ENCODE data around the gene TMED9. TPM values are rescaled to one million over a fixed set of nuclear protein-coding genes. Genes with fewer than 3 reads are reported as not detected.

Gene TMED9
- total and polyA plus RNA-seq, 2 donors (not counting 3 experiments of a cell fraction or from before 2014, with no cell fraction given) = 291 to 331 TPM

- Histone ChIP-seq H4K20me1 (replicated peaks; ENCODE audit: control insufficient read depth, extremely low read depth, insufficient read depth, low read length) (no peaks in the 10 kb centered on the region), H3K36me3 (ENCODE audit: control insufficient read depth in 2 of 2, extremely low read depth in 1 of 2, insufficient read depth in 2 of 2, low read length in 2 of 2) (peaks cover 0 to 3% of the 10 kb centered on the region in 2 experiments), H3K4me2 (ENCODE audit: insufficient read depth, low read length) (no peak overlapping the region), H3K4me3 (replicated peaks in 1 of 3; ENCODE audit: insufficient read depth in 1 of 3, low read depth in 1 of 3, low read length in 3 of 3) (no peak overlapping the region), H3K79me2 (ENCODE audit: control insufficient read depth, insufficient read depth, low read length) (peaks cover 5% of the 10 kb centered on the region), H2AFZ (ENCODE audit: low read depth, low read length) (no peak overlapping the region), H3K9ac (replicated peaks; ENCODE audit: extremely low read depth, insufficient read depth, low read length) (no peak overlapping the region), H3K27ac (ENCODE audit: insufficient read depth, low read depth, low read length) (no peak overlapping the region), H3K9me1 (replicated peaks; ENCODE audit: control insufficient read depth, extremely low read depth, insufficient read depth, low read length) (no peaks in the 10 kb centered on the region), H3K9me3 (replicated peaks; ENCODE audit: control insufficient read depth, insufficient read depth, low read length) (no peaks in the 10 kb centered on the region), H3K27me3 (ENCODE audit: control insufficient read depth in 2 of 2, insufficient read depth in 2 of 2, low read length in 2 of 2) (no peaks in the 10 kb centered on the region), H3K4me1 (ENCODE audit: control insufficient read depth, extremely low read depth, insufficient read depth, low read length) (peaks cover 14% of the 10 kb centered on the region)
- CTCF ChIA-PET = no interaction called here
- TF ChIP-seq FOS (IDR thresholded peaks at IDR 0.05; ENCODE audit: borderline replicate concordance, insufficient read depth, low read length) (no peak), GATA2 (IDR thresholded peaks at IDR 0.05; ENCODE audit: insufficient read depth, insufficient read length, low read depth, low read length) (no peak), EZH2 (IDR thresholded peaks at IDR 0.05; ENCODE audit: borderline replicate concordance, low read depth, low read length, severe bottlenecking) (no peak), MAX (IDR thresholded peaks at IDR 0.05; ENCODE audit: insufficient read depth, insufficient read length) (no peak), JUN (IDR thresholded peaks at IDR 0.05; ENCODE audit: borderline replicate concordance, insufficient read depth, insufficient read length, low read depth) (no peak), POLR2A (IDR thresholded peaks at IDR 0.05; ENCODE audit: low read depth, low read length) (no peak), MYC (IDR thresholded peaks at IDR 0.05; ENCODE audit: low read depth, low read length) (no peak), POLR2AphosphoS5 (IDR thresholded peaks at IDR 0.05; ENCODE audit: insufficient read depth, low read depth, low read length) (no peak)
- TF ChIP-seq, protein P1, sequence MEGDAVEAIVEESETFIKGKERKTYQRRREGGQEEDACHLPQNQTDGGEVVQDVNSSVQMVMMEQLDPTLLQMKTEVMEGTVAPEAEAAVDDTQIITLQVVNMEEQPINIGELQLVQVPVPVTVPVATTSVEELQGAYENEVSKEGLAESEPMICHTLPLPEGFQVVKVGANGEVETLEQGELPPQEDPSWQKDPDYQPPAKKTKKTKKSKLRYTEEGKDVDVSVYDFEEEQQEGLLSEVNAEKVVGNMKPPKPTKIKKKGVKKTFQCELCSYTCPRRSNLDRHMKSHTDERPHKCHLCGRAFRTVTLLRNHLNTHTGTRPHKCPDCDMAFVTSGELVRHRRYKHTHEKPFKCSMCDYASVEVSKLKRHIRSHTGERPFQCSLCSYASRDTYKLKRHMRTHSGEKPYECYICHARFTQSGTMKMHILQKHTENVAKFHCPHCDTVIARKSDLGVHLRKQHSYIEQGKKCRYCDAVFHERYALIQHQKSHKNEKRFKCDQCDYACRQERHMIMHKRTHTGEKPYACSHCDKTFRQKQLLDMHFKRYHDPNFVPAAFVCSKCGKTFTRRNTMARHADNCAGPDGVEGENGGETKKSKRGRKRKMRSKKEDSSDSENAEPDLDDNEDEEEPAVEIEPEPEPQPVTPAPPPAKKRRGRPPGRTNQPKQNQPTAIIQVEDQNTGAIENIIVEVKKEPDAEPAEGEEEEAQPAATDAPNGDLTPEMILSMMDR (IDR thresholded peaks at IDR 0.05; ENCODE audit: extremely low read depth in 1 of 2, insufficient read depth in 1 of 2, low read depth in 1 of 2, low read length in 2 of 2) = no peak
- dilution Hi-C loops (cut with MboI; ENCODE audit: extremely low pct_ligation_motif_present, low sequenced_read_pairs) = no loop called here
- no peak for DNase-seq (ENCODE audit: low read depth, low spot score)
- FAIRE-seq = no peak
- no TSS peak for BruUV-seq (replicated peaks)
- intact Hi-C loops (cut with micrococcal nuclease) = no loop called here
- POLR2A ChIA-PET = no interaction called here
Measured at GRCh38 chr5:177602458-177602830, 10.4 kb downstream of the TMED9 start.
